Brain microvascular endothelial cell (primary cell): ENCODE measurements around the gene HHLA2.

Experiments used
- DNase-seq: peaks from one replicate; pipeline ENCODE4 v3.0.0-alpha.2; 2020
- H3K27ac ChIP-seq: fragments of 250-450 bp; sonication (Bioruptor Pico); 2 replicates; pipeline ENCODE4 v1.5.1; 2020; ENCODE audit warnings: mild to moderate bottlenecking, moderate library complexity
- H3K27me3 ChIP-seq: fragments of 250-450 bp; sonication (Bioruptor Pico); replicated peaks from 2 replicates; pipeline ENCODE4 v1.5.1; 2020; ENCODE audit warnings: mild to moderate bottlenecking
- H3K36me3 ChIP-seq: fragments of 250-450 bp; sonication (Bioruptor Pico); replicated peaks from 2 replicates; pipeline ENCODE4 v1.5.1; 2020; ENCODE audit warnings: mild to moderate bottlenecking
- H3K4me3 ChIP-seq: 2 replicates; pipeline ENCODE4 v1.5.1; 2011; ENCODE audit warnings: low read depth, mild to moderate bottlenecking, control low read depth, low read length, moderate library complexity
- CTCF ChIP-seq: IDR thresholded peaks from 2 replicates; pipeline ENCODE4 v1.5.1; 2011; ENCODE audit warnings: low read depth, mild to moderate bottlenecking, moderate library complexity, low read length, control low read depth, inconsistent platforms; ENCODE audit errors: missing control alignments
- in situ Hi-C: cut with HindIII; loops from 2 replicates; pipeline ENCODE4 v1.10.0; 2017; ENCODE audit warnings: low sequenced_read_pairs, low pct_ligation_motif_present

Gene HHLA2

DNA sequence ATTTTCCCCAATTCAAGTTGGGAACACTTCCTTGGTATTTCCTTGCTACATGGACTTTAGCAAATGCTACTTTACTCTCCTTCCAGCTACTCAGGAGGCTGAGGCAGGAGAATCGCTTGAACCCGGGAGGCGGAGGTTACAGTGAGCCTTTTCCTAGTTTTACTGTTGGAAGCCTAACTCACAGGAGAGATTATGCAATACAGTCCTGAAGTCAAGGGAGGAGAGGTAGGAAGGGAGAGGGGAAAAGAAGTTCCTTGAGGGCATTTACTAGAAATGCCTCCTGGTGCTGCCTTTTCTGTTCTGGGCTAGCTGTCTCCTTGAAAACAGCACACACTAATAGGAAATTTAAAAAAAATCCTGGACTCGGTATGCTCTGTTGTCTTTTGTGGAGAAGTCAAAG, 6.2 kb downstream of the HHLA2 start:
- Histone ChIP-seq H3K4me3 (no peak overlapping the region), H3K27ac (no peak overlapping the region), H3K36me3 (no peaks in the 10 kb centered on the region), H3K27me3 (no peaks in the 10 kb centered on the region)
- no peak for TF ChIP-seq CTCF
- in situ Hi-C loops, result no loop called here
- DNase-seq, result no peak

DNA sequence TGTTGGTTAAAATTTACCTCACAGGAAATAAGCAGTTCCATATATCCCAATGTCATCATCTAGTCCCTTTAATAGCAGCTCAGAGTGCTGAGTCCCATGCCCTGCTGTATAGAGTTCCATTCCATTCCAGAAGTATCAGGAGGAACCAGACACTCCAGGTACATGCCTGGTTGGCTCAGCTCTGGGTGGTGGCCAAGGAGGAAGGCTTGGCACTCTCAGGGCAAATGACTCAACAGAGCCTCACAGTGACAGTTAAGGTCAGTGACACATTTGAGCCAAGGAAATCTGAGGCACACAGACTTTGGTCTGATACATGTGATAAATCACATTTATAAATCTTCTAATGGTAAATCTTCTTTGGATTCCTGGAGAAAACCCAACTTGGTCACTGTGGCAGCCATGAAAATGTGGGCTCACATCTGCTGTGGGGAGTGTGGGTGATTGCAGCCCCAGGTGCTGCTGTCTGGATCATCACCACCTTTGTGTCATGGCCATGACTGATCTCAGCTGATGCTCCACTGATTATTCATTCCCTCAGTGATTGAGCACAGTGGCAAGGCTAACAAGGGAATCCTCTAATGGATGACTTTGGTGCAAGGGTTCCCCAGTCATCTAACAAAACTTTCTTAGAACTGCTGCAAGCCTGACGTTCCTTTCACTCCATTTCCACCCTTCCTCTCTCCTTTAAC, 9.3 kb downstream of the HHLA2 start:
- H3K27me3 ChIP-seq, result no peaks in the 10 kb centered on the region
- no peak overlapping the region for H3K4me3 ChIP-seq
- H3K27ac ChIP-seq, result no peak overlapping the region
- in situ Hi-C loops, result no loop called here
- TF ChIP-seq CTCF, result no peak
- no peaks in the 10 kb centered on the region for H3K36me3 ChIP-seq
- DNase-seq, result no peak

DNA sequence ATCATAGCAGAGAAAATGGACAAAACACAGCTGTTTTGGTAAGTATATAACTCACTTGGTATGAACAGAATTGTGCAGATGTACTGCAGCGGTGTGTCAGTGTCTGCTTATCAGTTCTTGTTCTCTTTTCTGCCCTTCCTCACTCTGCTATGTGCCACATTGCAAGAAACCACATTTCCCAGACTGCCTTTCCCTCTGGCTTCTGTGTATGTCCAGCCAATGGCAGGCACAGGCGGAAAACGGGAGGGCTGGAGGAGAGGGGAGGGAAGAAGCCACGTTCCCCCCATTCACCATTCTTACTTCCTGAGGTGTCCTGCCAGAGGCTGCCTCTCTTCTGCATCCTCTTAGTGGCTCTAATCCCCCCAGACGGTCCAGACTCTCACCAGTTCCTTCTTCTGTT, 15.4 kb downstream of the HHLA2 start:
- H3K36me3 ChIP-seq, result no peaks in the 10 kb centered on the region

GRCh38 chr3:108312656-108313055, 16.3 kb downstream of the HHLA2 start:
- Histone ChIP-seq H3K27me3 (no peaks in the 10 kb centered on the region), H3K4me3 (no peak overlapping the region), H3K27ac (no peak overlapping the region), H3K36me3 (no peaks in the 10 kb centered on the region)
- DNase-seq, result no peak
- in situ Hi-C loops, result no loop called here
- TF ChIP-seq CTCF, result no peak

More for the DNA sequence above, 15.4 kb downstream of the HHLA2 start:
- Histone ChIP-seq H3K4me3 (no peak overlapping the region), H3K27ac (no peak overlapping the region), H3K27me3 (no peaks in the 10 kb centered on the region)
- in situ Hi-C loops, result no loop called here
- DNase-seq, result no peak
- no peak for TF ChIP-seq CTCF

DNA sequence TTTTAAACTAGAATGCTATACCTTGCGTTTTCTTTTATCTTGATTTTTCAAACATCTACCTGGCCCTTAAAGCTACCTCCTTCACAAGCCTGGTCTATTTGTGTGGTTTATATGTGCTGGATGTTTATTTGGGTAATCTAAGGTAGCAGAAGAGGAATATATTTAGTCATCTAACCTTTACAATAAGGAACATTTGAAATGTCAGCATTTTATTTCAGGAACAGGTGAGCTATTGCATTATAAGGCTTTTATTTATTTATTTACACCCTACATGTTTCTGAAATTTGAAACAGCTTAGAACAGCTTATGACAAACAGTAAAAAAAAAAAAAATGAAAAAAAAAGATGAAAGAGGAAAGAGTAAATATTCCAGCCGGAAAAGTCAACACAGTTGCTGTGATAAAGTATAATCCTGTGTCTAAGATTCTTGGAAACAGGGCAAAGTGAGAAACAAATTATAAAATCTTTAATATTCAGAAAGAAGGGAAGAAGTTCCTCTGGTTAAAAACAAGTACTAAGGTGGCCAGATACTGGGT, 19.5 kb downstream of the HHLA2 start:
- Histone ChIP-seq H3K27ac (no peak overlapping the region), H3K4me3 (no peak overlapping the region), H3K36me3 (no peaks in the 10 kb centered on the region), H3K27me3 (no peaks in the 10 kb centered on the region)
- in situ Hi-C loops, result no loop called here
- no peak for TF ChIP-seq CTCF
- DNase-seq, result no peak

GRCh38 chr3:108319428-108320082, 23.2 kb downstream of the HHLA2 start:
- TF ChIP-seq CTCF, result no peak
- Histone ChIP-seq H3K27me3 (no peaks in the 10 kb centered on the region), H3K36me3 (no peaks in the 10 kb centered on the region), H3K27ac (no peak overlapping the region), H3K4me3 (no peak overlapping the region)
- DNase-seq, result no peak
- in situ Hi-C loops, result no loop called here
